ENCODE data around the gene ACTR8. TPM values are rescaled to one million over a fixed set of nuclear protein-coding genes. Genes with fewer than 3 reads are reported as not detected.

ACTR8 gene
- total RNA-seq, 4 donors from 2014 or later = 16.7 to 22.1 (median 21.5) TPM

- no peak for DNase-seq (ENCODE audit: low spot score)
- TF ChIP-seq, protein P1, sequence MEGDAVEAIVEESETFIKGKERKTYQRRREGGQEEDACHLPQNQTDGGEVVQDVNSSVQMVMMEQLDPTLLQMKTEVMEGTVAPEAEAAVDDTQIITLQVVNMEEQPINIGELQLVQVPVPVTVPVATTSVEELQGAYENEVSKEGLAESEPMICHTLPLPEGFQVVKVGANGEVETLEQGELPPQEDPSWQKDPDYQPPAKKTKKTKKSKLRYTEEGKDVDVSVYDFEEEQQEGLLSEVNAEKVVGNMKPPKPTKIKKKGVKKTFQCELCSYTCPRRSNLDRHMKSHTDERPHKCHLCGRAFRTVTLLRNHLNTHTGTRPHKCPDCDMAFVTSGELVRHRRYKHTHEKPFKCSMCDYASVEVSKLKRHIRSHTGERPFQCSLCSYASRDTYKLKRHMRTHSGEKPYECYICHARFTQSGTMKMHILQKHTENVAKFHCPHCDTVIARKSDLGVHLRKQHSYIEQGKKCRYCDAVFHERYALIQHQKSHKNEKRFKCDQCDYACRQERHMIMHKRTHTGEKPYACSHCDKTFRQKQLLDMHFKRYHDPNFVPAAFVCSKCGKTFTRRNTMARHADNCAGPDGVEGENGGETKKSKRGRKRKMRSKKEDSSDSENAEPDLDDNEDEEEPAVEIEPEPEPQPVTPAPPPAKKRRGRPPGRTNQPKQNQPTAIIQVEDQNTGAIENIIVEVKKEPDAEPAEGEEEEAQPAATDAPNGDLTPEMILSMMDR (IDR thresholded peaks at IDR 0.05) = no peak
- no peak for ATAC-seq (ENCODE audit: low FRiP score)
Observed at GRCh38 chr3:53844262-53845102, 37.5 kb downstream of the ACTR8 start.

GRCh38 chr3:53843195-53844177 lies 38.5 kb downstream of the ACTR8 start:
- DNase-seq (ENCODE audit: low spot score) (no peak), ATAC-seq (ENCODE audit: low FRiP score) (no peak)
- TF ChIP-seq, protein P1 (IDR thresholded peaks at IDR 0.05) = no peak

- no peak for ATAC-seq (ENCODE audit: low FRiP score)
- TF ChIP-seq, protein P1 (IDR thresholded peaks at IDR 0.05) = no peak
- DNase-seq (ENCODE audit: low spot score) = no peak
Observed at GRCh38 chr3:53842436-53843194, 39.3 kb downstream of the ACTR8 start.

- ATAC-seq (ENCODE audit: low FRiP score) (no peak), DNase-seq (ENCODE audit: low spot score) (no peak)
- TF ChIP-seq, protein P1 (IDR thresholded peaks at IDR 0.05) = no peak
Observed at GRCh38 chr3:53841296-53841695, 40.7 kb downstream of the ACTR8 start.

- DNase-seq (ENCODE audit: low spot score) = no peak
- no peak for ATAC-seq (ENCODE audit: low FRiP score)
- TF ChIP-seq, protein P1 (IDR thresholded peaks at IDR 0.05) = no peak
Observed at GRCh38 chr3:53837331-53837730, 44.6 kb downstream of the ACTR8 start.

DNA sequence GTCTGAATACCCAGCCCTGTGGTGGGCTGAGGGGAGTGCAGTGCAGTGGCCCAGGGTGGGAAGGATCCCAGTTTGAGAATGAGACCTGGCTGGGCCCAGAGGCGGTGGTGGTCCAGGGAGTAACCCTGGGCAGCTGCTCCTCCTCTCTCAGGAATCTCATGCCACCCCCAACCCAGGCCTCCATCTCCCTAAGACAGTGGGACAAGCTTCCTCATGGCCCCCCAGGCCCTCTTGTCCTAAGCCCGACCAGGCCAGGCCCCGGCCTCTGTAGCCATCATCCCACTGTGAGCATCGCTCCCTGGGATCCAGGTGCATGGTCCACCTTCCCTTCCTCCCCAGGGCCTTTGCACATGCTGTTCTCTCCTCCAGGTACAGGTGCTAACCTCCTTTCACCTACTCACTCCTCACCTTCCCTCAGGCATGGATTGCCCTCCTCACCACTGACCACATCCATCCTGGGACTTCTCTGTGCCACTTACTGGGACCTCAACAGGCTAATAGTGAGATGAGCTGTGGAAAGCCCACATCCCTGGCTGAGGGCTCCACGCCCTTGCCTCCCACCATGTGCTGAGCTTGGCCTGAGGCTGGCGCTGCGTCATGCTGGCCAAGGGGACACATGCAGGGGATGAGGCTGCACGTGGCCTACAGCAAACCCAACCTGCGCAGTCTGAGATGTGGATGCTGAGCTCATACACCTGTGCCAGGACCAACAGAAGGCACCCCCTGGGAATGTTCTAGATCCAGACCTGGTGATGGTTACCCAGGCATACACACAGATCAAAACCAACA lies 45.7 kb downstream of the ACTR8 start:
- ATAC-seq (ENCODE audit: low FRiP score) = no peak
- DNase-seq (ENCODE audit: low spot score) = no peak
- TF ChIP-seq, protein P1 (IDR thresholded peaks at IDR 0.05) = no peak

Data from omental fat pad (tissue), 4 donors.